DND-41 (cell line): ENCODE results near the gene IL1RAPL2.

Source experiments
- CTCF ChIP-seq: IDR thresholded peaks from 2 replicates; pipeline ENCODE4 v1.5.1; 2012; ENCODE audit warnings: borderline replicate concordance, low read length, moderate library complexity, mild to moderate bottlenecking; ENCODE audit not compliant: poor library complexity, severe bottlenecking; ENCODE audit errors: extremely low read depth
- EZH2 ChIP-seq: IDR thresholded peaks from 3 replicates; pipeline ENCODE4 v1.6.1; 2012; ENCODE audit warnings: borderline replicate concordance, low read depth, mild to moderate bottlenecking, moderate library complexity, low read length, inconsistent platforms; ENCODE audit not compliant: severe bottlenecking

- TF ChIP-seq CTCF (no peak), EZH2 (no peak)
Observed at GRCh38 chrX:104795804-104796203, 229.8 kb downstream of the IL1RAPL2 start.
